ENCODE data around the gene TIMM17A.

DNA sequence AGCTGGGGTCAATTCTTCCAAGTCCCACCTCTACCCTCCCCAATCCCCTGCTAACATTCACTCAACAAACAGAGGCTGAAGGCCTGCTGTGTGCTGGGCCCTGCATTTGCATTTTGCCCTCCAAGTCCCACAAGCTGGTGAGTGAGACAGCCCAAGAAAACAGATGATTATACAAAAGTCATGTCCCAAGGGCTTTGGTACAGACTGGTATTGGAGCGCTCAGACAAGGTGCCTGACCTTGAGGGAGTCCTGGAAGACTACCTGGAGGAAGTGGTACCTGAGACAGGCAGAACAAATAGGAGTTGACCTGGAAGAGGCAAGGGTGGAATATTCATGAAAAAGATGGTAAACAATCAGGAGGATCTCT is 13.2 kb upstream of the TIMM17A start:
- TF ChIP-seq, protein P1, sequence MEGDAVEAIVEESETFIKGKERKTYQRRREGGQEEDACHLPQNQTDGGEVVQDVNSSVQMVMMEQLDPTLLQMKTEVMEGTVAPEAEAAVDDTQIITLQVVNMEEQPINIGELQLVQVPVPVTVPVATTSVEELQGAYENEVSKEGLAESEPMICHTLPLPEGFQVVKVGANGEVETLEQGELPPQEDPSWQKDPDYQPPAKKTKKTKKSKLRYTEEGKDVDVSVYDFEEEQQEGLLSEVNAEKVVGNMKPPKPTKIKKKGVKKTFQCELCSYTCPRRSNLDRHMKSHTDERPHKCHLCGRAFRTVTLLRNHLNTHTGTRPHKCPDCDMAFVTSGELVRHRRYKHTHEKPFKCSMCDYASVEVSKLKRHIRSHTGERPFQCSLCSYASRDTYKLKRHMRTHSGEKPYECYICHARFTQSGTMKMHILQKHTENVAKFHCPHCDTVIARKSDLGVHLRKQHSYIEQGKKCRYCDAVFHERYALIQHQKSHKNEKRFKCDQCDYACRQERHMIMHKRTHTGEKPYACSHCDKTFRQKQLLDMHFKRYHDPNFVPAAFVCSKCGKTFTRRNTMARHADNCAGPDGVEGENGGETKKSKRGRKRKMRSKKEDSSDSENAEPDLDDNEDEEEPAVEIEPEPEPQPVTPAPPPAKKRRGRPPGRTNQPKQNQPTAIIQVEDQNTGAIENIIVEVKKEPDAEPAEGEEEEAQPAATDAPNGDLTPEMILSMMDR (IDR thresholded peaks at IDR 0.05), result no peak
- no peak for TF ChIP-seq POLR2A (IDR thresholded peaks at IDR 0.05)
